Hepatocyte (in vitro differentiated cells): ENCODE measurements around the gene BBS9.

ENCODE experiments used
- EZH2 ChIP-seq: fragments of 200-600 bp; sonication (generic); IDR thresholded peaks from 2 replicates; pipeline ENCODE4 v1.6.1; 2016; ENCODE audit warnings: antibody characterized with exemption, mild to moderate bottlenecking, borderline replicate concordance
- TF ChIP-seq, protein P1 (sequence below): fragments of 200-600 bp; sonication (generic); IDR thresholded peaks from 2 replicates; pipeline ENCODE4 v1.5.1; 2016; ENCODE audit warnings: antibody characterized with exemption, mild to moderate bottlenecking; ENCODE audit not compliant: poor library complexity

DNA sequence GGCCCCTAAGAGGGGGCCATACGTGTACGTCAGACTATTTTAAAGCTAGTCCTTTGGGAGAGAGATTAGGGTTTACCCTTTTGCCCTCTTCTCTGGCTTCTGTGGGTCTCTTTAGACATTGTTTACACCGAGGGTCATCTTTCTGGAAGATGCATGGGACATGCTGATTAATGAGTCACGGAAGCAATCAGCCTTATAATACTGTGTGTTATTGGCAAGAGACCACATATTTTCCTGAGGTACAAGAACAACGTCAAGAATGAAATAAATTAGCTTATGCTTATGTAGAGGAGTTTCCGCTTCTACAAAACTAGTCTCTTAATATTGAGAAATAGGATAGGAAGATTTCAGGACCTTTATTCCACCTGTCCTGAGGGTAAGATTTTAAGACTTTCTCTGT is 327.7 kb downstream of the BBS9 start:
- TF ChIP-seq, protein P1, sequence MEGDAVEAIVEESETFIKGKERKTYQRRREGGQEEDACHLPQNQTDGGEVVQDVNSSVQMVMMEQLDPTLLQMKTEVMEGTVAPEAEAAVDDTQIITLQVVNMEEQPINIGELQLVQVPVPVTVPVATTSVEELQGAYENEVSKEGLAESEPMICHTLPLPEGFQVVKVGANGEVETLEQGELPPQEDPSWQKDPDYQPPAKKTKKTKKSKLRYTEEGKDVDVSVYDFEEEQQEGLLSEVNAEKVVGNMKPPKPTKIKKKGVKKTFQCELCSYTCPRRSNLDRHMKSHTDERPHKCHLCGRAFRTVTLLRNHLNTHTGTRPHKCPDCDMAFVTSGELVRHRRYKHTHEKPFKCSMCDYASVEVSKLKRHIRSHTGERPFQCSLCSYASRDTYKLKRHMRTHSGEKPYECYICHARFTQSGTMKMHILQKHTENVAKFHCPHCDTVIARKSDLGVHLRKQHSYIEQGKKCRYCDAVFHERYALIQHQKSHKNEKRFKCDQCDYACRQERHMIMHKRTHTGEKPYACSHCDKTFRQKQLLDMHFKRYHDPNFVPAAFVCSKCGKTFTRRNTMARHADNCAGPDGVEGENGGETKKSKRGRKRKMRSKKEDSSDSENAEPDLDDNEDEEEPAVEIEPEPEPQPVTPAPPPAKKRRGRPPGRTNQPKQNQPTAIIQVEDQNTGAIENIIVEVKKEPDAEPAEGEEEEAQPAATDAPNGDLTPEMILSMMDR = no peak
- TF ChIP-seq EZH2 = no peak
